ES-I3 (cell line): ENCODE measurements around the gene ERCC6L.
A peak's percentile ranks its signal among the peaks of the same experiment; 100 is the strongest.

Experiments
- H3K36me3 ChIP-seq: 2 replicates; pipeline ENCODE4 v1.6.1; 2013; ENCODE audit warnings: mild to moderate bottlenecking, low read length, control low read depth, moderate library complexity; ENCODE audit not compliant: insufficient read depth
- H3K4me1 ChIP-seq: 2 replicates; pipeline ENCODE4 v1.6.1; 2013; ENCODE audit warnings: mild to moderate bottlenecking, control low read depth, low read length; ENCODE audit not compliant: insufficient read depth
- H3K9ac ChIP-seq: 2 replicates; pipeline ENCODE4 v1.6.1; 2013; ENCODE audit warnings: low read depth, mild to moderate bottlenecking, low read length, moderate library complexity
- H3K9me3 ChIP-seq: 2 replicates; pipeline ENCODE4 v1.6.1; 2013; ENCODE audit warnings: mild to moderate bottlenecking, low read length, moderate library complexity; ENCODE audit not compliant: control insufficient read depth, insufficient read depth

The ERCC6L gene

GRCh38 chrX:72265263-72265662, 26.4 kb upstream of the ERCC6L start:
- Histone ChIP-seq H3K9me3 (no peaks in the 10 kb centered on the region), H3K9ac (no peak overlapping the region), H3K36me3 (peaks cover 7% of the 10 kb centered on the region), H3K4me1 (peaks cover 9% of the 10 kb centered on the region; the same call in 1 of the 2 replicates)

DNA sequence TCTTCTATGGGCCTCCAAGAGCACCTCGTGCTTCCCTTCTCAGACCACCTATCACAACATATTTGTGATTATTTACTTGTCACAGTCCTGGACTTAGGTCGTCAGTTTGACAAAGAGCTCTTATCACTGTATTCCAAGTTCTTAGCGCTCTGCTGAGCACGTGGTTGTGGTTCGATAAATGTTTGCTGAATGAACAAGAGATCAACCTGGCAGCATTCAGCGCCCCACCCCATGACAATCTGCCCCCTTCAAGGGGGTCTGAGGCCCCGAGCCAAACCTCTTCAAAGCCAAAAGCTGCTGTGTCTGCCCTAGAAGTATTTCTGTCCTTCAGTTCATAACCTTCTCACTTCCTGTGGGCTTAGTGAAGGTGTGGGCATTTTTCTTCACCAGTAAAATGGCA, 23.2 kb upstream of the ERCC6L start:
- Histone ChIP-seq H3K9me3 (no peaks in the 10 kb centered on the region), H3K36me3 (no peaks in the 10 kb centered on the region), H3K4me1 (no peaks in the 10 kb centered on the region), H3K9ac (no peak overlapping the region)

DNA sequence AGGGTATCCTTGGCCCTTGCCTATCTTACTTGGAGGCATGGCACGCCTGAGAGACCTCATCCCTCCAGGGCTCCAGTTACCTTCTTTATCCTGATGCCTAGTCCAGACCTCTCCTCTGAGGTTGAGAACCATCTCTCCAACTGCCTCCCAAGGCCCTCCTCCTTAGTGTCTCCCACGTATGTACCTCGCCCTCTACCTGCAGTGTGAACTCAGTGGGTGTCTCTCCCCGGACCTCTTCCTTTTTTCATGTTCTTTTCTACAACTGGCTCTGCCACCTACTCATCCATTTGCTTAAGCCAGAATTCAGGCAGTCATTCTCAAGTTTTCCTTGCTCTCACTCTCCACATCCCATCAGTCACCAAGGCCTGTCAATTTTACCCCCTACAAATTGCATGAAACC, 21.6 kb upstream of the ERCC6L start:
- Histone ChIP-seq H3K4me1 (no peaks in the 10 kb centered on the region; the same call in 1 of the 2 replicates), H3K9me3 (no peaks in the 10 kb centered on the region), H3K9ac (no peak overlapping the region), H3K36me3 (no peaks in the 10 kb centered on the region)

DNA sequence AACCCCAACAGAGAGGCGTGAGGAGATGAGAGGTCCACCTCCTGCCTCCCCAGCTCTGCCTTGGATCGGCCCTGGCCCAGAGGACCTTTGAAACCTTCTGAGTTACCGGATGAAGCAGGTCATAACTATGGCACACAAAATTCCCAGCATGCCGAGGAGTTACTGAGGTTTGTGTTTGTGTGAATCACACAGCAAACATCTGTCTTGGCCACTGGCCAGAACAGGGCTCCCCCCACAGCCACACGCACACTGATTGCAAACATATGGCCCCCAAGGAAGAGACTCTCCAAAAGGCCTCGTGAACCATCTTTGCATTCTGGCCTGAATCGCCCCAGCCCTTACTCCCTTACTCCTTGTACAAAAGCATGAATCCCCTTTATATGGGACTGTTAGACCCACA, 19.3 kb upstream of the ERCC6L start:
- H3K36me3 ChIP-seq, result no peaks in the 10 kb centered on the region

GRCh38 chrX:72255864-72256263, 17.0 kb upstream of the ERCC6L start:
- Histone ChIP-seq H3K9me3 (no peaks in the 10 kb centered on the region), H3K4me1 (peaks cover 9% of the 10 kb centered on the region), H3K36me3 (no peaks in the 10 kb centered on the region), H3K9ac (peak overlapping the region; percentile 24; the same call in 1 of the 2 replicates)

More for the DNA sequence above, 19.3 kb upstream of the ERCC6L start:
- H3K9me3 ChIP-seq, result no peaks in the 10 kb centered on the region
- H3K4me1 ChIP-seq, result peaks cover 9% of the 10 kb centered on the region
- H3K9ac ChIP-seq, result no peak overlapping the region

GRCh38 chrX:72255445-72255844, 16.6 kb upstream of the ERCC6L start:
- no peaks in the 10 kb centered on the region for H3K36me3 ChIP-seq
- peak overlapping the region; percentile 24 for H3K9ac ChIP-seq
- no peaks in the 10 kb centered on the region for H3K9me3 ChIP-seq
- H3K4me1 ChIP-seq, result peaks cover 9% of the 10 kb centered on the region

DNA sequence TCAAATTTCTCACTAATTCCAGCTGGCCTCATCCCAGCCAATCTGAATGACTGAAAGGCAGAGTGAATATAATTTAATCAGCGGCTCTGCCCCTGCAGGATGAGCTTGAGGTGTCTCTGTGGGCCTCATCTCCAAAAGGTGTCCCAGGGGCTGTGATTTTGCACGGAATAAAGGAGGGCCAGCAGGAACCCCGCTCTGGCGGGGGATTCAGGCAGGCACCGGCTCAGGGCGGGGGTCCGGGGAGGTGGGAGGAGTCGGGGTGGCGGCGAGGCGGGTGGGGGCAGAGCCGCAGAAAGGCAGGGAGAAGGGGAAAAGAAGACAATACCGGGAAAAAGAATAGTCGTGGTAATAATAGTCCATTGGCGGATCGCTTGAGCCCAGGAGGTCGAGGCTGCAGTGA, 16.0 kb upstream of the ERCC6L start:
- peaks cover 9% of the 10 kb centered on the region for H3K4me1 ChIP-seq
- no peak overlapping the region; the same call in 1 of the 2 replicates for H3K9ac ChIP-seq
- H3K36me3 ChIP-seq, result no peaks in the 10 kb centered on the region
- no peaks in the 10 kb centered on the region for H3K9me3 ChIP-seq

DNA sequence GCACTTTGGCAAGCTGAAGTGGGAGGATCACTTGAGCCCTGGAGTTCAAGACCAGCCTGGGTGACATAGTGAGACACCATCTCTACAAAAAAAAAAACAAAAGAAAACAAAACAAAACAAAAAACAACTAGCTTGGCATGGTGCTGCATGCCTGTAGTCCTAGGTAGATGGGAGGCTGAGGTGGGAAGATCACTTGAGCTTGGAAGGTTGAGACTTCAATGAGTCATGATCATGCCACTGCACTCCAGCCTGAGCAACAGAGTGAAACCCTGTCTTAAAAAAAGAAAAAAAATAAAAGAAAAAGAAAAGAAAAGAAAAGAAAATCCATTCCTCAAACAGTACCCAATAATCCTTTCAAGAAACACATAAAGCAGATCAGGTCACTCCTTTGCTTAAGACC, 14.9 kb upstream of the ERCC6L start:
- peaks cover 9% of the 10 kb centered on the region for H3K4me1 ChIP-seq
- H3K9ac ChIP-seq, result no peak overlapping the region
- no peaks in the 10 kb centered on the region for H3K36me3 ChIP-seq
- peaks cover 3% of the 10 kb centered on the region; the same call in 1 of the 2 replicates for H3K9me3 ChIP-seq

DNA sequence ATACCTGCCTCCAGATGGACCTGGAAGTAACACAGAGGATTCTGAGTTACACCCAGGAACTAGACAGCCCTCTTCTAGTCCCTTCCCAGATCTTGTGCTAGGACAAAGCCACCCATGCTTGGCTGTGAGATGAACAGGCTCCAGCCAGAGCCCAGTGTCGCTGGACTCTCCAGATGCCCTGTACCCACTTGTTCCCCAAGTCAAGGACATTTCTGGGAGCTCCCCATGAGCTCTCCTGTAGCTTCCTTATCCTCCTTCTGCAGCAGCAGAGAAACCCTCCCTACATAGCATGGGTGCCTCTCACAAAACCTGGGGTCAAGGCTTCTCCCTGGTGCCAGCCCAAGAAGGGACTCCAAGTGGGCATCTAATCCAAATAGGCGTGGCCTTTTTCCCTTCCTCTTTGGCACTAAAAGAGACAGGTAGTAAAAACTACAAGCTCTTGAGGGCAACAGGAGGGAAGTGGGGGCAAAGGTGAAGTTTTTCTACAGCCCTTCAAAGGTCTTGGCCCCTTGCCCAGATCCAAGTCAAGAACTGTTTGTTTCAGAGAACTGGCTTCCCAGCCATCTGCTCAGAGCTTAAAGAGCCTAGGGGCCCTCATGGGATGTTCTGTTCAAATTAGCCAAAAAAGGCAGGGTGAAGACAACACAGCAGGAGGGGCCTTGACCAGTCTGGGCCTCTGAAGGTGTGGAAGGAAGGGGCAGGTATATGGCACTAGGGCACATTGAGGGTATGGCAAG, 8.5 kb upstream of the ERCC6L start:
- no peaks in the 10 kb centered on the region for H3K36me3 ChIP-seq
- H3K9ac ChIP-seq, result no peak overlapping the region
- H3K4me1 ChIP-seq, result no peaks in the 10 kb centered on the region; the same call in 1 of the 2 replicates

DNA sequence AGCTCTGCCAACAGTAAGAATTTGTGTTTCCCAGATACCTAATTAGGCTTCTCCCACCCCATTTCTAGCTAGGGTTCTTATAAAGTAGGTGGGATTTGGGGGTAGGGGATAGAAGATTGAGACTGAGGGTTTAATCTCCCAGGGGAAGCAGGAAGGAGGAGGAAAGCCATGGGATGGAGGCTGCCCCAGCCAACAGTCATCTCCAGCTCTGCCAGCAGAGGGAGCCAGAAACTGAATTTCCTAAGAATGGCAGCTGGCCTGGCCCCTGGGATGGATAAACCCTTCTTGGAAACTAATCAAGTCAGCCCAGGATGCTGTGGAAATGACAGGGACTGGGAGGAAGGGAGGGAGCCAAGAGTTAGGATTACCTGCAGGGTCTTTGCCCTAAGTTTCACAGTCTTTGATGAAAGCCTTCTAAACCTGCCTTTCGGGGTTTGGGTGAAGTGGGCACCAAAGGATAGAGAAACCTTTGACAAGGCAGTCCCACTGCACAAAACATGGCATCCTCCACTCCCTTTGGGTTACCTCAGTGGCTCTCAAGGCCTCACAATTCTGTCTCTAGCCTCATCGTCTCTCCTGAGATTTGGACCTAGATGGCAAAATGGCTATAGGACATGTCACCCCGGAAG, 6.7 kb upstream of the ERCC6L start:
- H3K36me3 ChIP-seq, result no peaks in the 10 kb centered on the region
- H3K9me3 ChIP-seq, result peaks cover 3% of the 10 kb centered on the region; the same call in 1 of the 2 replicates
- no peaks in the 10 kb centered on the region; the same call in 1 of the 2 replicates for H3K4me1 ChIP-seq
- no peak overlapping the region for H3K9ac ChIP-seq

More for the DNA sequence above, 8.5 kb upstream of the ERCC6L start:
- peaks cover 3% of the 10 kb centered on the region; the same call in 1 of the 2 replicates for H3K9me3 ChIP-seq

DNA sequence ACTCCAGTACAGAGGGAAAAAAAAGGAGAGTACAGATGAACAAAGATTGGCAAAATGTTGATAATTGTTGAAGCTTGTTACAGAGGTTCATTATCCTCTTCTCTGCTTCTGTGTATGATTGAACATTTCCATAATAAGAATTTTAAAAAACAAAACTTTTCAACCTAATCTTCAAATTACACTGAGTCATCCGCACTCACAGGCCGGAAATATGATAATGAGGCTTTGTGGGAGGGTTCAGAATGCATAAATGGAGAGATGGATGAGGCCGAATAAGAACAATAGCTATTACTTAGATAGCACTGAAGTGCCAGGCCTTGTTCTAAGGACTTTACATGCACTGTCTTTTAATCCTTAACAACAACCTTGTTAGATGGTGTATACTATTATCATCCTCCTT, 4.6 kb upstream of the ERCC6L start:
- H3K9me3 ChIP-seq, result no peaks in the 10 kb centered on the region
- no peaks in the 10 kb centered on the region; the same call in 1 of the 2 replicates for H3K4me1 ChIP-seq
- no peak overlapping the region for H3K9ac ChIP-seq
- H3K36me3 ChIP-seq, result no peaks in the 10 kb centered on the region

GRCh38 chrX:72240976-72241375, 2.1 kb upstream of the ERCC6L start:
- H3K9me3 ChIP-seq, result no peaks in the 10 kb centered on the region

GRCh38 chrX:72238183-72238582, 644 bp downstream of the ERCC6L start:
- H3K4me1 ChIP-seq, result no peaks in the 10 kb centered on the region
- no peaks in the 10 kb centered on the region for H3K36me3 ChIP-seq
- H3K9ac ChIP-seq, result peak overlapping the region; percentile 72
- H3K9me3 ChIP-seq, result no peaks in the 10 kb centered on the region; the same call in 1 of the 2 replicates

More at GRCh38 chrX:72240976-72241375, 2.1 kb upstream of the ERCC6L start:
- Histone ChIP-seq H3K9ac (no peak overlapping the region), H3K4me1 (no peaks in the 10 kb centered on the region; the same call in 1 of the 2 replicates), H3K36me3 (no peaks in the 10 kb centered on the region)

GRCh38 chrX:72236841-72237240, 2.0 kb downstream of the ERCC6L start:
- Histone ChIP-seq H3K9me3 (peaks cover 2% of the 10 kb centered on the region; the same call in 1 of the 2 replicates), H3K9ac (no peak overlapping the region), H3K4me1 (no peaks in the 10 kb centered on the region), H3K36me3 (no peaks in the 10 kb centered on the region)

DNA sequence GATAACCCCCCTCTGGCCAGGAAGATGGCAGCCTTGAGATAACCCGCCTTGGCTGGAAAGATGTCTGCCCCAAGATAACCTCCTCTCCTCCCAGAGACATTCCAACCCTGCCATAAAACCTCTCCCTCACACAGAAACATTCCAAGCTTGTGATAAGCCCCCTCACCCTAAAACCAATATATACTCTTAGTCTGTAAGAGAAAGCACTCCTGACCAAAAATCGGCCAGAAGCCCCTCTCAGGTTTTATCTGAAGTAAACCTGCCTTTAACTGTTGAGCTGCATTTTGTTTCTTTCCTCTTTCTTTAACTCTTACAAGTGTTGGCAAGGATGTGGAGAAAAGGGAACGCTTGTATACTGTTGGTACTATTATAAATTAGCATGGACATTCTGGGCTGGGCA, 8.5 kb downstream of the ERCC6L start:
- peaks cover 3% of the 10 kb centered on the region for H3K36me3 ChIP-seq
- H3K9me3 ChIP-seq, result peaks cover 18% of the 10 kb centered on the region
- no peaks in the 10 kb centered on the region for H3K4me1 ChIP-seq
- H3K9ac ChIP-seq, result no peak overlapping the region
